Natural killer cell (primary cell): ENCODE data around the gene VDAC1. TPM values are rescaled to one million over a fixed set of nuclear protein-coding genes. Genes with fewer than 3 reads are reported as not detected.

Experiments
- ATAC-seq, 3 donors: fragments of 150-1000 bp in 2 of 3; fragments of 200-7000 bp in 1 of 3; cut with Tn5 transposase; 1 replicate in 1 of 3; 2 replicates in 2 of 3; pipeline ENCODE4 v1.10.0; 2021; ENCODE audit warnings: mild to moderate bottlenecking in 2 of 3, moderate library complexity in 2 of 3
- DNase-seq, 2 donors: peaks; one replicate each; pipeline versions ENCODE4 v3.0.0 to v3.0.0-alpha.2; 2013 to 2021; ENCODE audit warnings: mixed read lengths in 1 of 2
- H3K27ac ChIP-seq: one replicate; pipeline ENCODE4 v1.5.1; 2013; ENCODE audit warnings: mild to moderate bottlenecking, low read length
- H3K27me3 ChIP-seq: one replicate; pipeline ENCODE4 v1.6.1; 2013; ENCODE audit warnings: low read length; ENCODE audit not compliant: control insufficient read depth, insufficient read depth
- H3K36me3 ChIP-seq: one replicate; pipeline ENCODE4 v1.6.1; 2013; ENCODE audit warnings: low read length; ENCODE audit not compliant: control insufficient read depth, insufficient read depth
- H3K4me1 ChIP-seq: one replicate; pipeline ENCODE4 v1.6.1; 2013; ENCODE audit warnings: low read length; ENCODE audit not compliant: control insufficient read depth, insufficient read depth
- H3K4me3 ChIP-seq: one replicate; pipeline ENCODE4 v1.5.1; 2013; ENCODE audit warnings: low read length
- H3K9me3 ChIP-seq: one replicate; pipeline ENCODE4 v1.6.1; 2013; ENCODE audit warnings: low read length; ENCODE audit not compliant: control insufficient read depth, insufficient read depth
- H3K27ac Mint-ChIP-seq, 2 donors: one replicate each; pipeline ENCODE4 v1.8.0; 2022; ENCODE audit warnings: mild to moderate bottlenecking in 2 of 2, mixed read lengths in 2 of 2, moderate library complexity in 1 of 2
- H3K27me3 Mint-ChIP-seq, 2 donors: one replicate each; pipeline ENCODE4 v1.8.0; 2022; ENCODE audit warnings: low read depth in 2 of 2, mixed read lengths in 2 of 2
- H3K36me3 Mint-ChIP-seq: one replicate; pipeline ENCODE4 v1.8.0; 2022; ENCODE audit warnings: mixed read lengths
- H3K4me1 Mint-ChIP-seq, 2 donors: one replicate each; pipeline ENCODE4 v1.8.0; 2022; ENCODE audit warnings: mixed read lengths in 2 of 2
- H3K4me3 Mint-ChIP-seq: one replicate; pipeline ENCODE4 v1.8.0; 2022; ENCODE audit warnings: mild to moderate bottlenecking, moderate library complexity, mixed read lengths
- H3K9me3 Mint-ChIP-seq, 2 donors: one replicate each; pipeline ENCODE4 v1.8.0; 2022; ENCODE audit warnings: mixed read lengths in 2 of 2
- WGBS: methylation state at CpG from one replicate; pipeline ENCODE4 v1.1.7; 2013; ENCODE audit warnings: missing lambda C conversion rate; ENCODE audit not compliant: insufficient coverage; 5-methylcytosine and 5-hydroxymethylcytosine counted together
- intact Hi-C: fragments of 100-400 bp; cut with micrococcal nuclease; formaldehyde crosslinking; loops from one replicate; pipeline ENCODE4 v1.14.2; 2022
- total RNA-seq, 4 donors: library from RNA; stranded (reverse); fragments of 120-200 nt in 1 of 4; gene quantifications; one replicate each; pipeline versions ENCODE4 v1.2.3 to v1.2.4, GENCODE V29; 2013 to 2022
- TF ChIP-seq, protein P1 (sequence below): fragments of 200-600 bp; IDR thresholded peaks from one replicate; pipeline ENCODE4 v1.8.0; 2022; ENCODE audit warnings: antibody characterized with exemption

VDAC1 gene
- total RNA-seq, 3 donors from 2014 or later (not counting 1 experiment from before 2014, with no cell fraction given): 54.0 to 63.3 (median 60.2) TPM

DNA sequence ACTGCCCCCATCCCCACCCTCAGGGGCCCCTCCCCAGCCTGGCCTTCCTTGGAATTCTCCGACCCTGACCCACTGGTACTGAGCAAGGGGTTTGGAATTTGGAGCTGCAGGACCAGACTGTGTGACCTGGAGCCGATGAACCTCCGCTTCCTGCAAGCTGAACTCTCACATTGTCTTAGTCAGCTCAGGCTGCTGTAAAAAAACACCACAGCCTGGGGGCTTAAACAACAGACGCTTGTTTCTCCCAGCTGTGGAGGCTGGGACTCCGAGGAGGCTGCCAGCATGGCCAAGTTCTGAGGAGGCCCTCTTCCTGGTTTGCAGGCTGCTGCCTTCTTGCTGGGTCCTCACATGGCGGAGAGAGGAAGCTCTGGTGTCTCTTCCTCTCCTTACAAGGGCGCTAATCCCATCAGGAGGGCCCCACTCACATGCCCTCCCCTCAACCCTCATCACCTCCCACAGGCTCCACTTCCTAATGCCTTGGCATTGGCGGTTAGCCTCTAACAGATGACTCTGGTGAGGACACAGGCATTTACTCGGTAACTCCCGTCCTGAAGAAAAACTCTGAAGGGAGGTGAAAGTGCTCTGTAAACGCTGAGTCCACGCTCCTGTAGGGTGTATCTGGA lies 78.8 kb downstream of the VDAC1 start:
- DNase-seq (no peak), ATAC-seq (no peak)
- intact Hi-C loops: no loop called here
- TF ChIP-seq, protein P1, sequence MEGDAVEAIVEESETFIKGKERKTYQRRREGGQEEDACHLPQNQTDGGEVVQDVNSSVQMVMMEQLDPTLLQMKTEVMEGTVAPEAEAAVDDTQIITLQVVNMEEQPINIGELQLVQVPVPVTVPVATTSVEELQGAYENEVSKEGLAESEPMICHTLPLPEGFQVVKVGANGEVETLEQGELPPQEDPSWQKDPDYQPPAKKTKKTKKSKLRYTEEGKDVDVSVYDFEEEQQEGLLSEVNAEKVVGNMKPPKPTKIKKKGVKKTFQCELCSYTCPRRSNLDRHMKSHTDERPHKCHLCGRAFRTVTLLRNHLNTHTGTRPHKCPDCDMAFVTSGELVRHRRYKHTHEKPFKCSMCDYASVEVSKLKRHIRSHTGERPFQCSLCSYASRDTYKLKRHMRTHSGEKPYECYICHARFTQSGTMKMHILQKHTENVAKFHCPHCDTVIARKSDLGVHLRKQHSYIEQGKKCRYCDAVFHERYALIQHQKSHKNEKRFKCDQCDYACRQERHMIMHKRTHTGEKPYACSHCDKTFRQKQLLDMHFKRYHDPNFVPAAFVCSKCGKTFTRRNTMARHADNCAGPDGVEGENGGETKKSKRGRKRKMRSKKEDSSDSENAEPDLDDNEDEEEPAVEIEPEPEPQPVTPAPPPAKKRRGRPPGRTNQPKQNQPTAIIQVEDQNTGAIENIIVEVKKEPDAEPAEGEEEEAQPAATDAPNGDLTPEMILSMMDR: no peak
- no peak overlapping the region for H3K27ac Mint-ChIP-seq
- peaks cover 11 to 14% of the 10 kb centered on the region in 2 donors for H3K4me1 Mint-ChIP-seq
- WGBS: 91% methylated on average over 12 of the region's 12 CpGs
- H3K27me3 ChIP-seq: no peaks in the 10 kb centered on the region
- H3K4me3 ChIP-seq: no peak overlapping the region
- peaks cover 23% of the 10 kb centered on the region for H3K4me1 ChIP-seq
- no peak overlapping the region for H3K4me3 Mint-ChIP-seq
- H3K9me3 Mint-ChIP-seq: no peaks in the 10 kb centered on the region
- no peaks in the 10 kb centered on the region for H3K36me3 ChIP-seq
- H3K36me3 Mint-ChIP-seq: no peaks in the 10 kb centered on the region
- peaks cover 7 to 12% of the 10 kb centered on the region in 2 donors for H3K27me3 Mint-ChIP-seq
- no peaks in the 10 kb centered on the region for H3K9me3 ChIP-seq
- H3K27ac ChIP-seq: no peak overlapping the region

DNA sequence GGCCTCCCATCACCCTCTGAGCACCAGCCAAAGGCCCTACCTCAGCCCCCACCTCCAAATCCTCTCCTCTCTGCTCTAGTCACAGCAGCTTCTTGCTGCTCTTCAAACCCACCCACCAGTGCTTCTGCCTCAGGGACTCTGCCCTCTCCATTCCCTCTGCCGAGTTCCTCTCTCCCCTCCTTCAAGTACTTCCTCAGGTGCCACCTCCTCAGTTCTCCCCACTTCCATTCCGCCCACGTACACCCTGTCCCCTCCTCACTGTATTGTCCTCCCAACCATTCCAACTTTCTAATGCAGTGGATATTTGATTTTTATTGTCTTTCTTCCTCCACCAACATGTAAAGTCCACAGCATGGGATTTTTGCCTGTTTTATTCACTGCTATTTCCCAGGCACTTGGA lies 79.5 kb downstream of the VDAC1 start:
- intact Hi-C loops: no loop called here
- Histone ChIP-seq H3K27me3 (no peaks in the 10 kb centered on the region), H3K9me3 (no peaks in the 10 kb centered on the region), H3K4me3 (no peak overlapping the region), H3K27ac (no peak overlapping the region), H3K4me1 (peaks cover 17% of the 10 kb centered on the region), H3K36me3 (no peaks in the 10 kb centered on the region)
- no peaks in the 10 kb centered on the region for H3K36me3 Mint-ChIP-seq
- TF ChIP-seq, protein P1: no peak
- whole genome bisulfite sequencing: 72% methylated on average over 3 of the region's 3 CpGs
- peak overlapping the region in 1 of 2 donors; percentile 21 for H3K27ac Mint-ChIP-seq
- no peak overlapping the region for H3K4me3 Mint-ChIP-seq
- H3K9me3 Mint-ChIP-seq: no peaks in the 10 kb centered on the region
- DNase-seq (no peak), ATAC-seq (no peak)
- peaks cover 4 to 7% of the 10 kb centered on the region in 2 donors for H3K4me1 Mint-ChIP-seq
- peaks cover 7 to 12% of the 10 kb centered on the region in 2 donors for H3K27me3 Mint-ChIP-seq

DNA sequence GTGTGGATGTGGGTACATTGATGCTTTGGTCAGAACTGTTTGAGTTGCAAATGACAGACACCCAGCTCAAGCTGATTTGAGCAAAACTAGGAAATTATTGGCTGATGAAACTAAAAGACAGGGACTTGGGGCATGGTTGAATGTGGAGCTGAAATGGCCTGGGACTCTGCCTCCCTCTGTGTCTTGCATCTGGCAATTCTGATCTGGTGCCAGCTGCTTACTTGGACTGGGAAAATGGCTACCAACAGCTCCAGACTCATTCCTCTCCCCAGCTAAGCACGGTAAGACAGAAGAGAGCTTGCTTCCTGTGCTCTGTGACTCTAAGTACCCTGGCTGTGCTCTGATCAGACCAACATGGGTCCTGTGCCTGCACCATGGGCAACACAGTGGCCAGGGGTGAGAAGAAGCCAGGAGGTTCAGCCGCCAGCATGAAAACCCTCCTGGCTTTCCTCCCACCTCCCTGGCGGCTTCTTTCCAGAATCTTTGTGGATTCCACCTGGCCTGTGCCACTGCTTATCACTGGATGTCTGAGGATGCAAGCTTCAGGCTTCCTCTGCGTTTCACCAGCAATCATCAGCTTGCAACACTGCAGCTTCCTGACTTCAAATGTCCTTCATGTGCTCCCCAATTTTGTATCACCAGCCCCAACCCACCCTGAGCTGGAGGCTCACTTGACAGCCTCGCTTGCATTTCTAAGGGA lies 80.4 kb downstream of the VDAC1 start:
- Mint-ChIP-seq H3K4me1 (no peaks in the 10 kb centered on the region), H3K27me3 (peaks cover 7 to 12% of the 10 kb centered on the region in 2 donors), H3K9me3 (no peaks in the 10 kb centered on the region), H3K27ac (no peak overlapping the region), H3K4me3 (no peak overlapping the region), H3K36me3 (no peaks in the 10 kb centered on the region)
- no peak overlapping the region for H3K27ac ChIP-seq
- H3K4me1 ChIP-seq: peaks cover 9% of the 10 kb centered on the region
- 80% methylated on average over 5 of the region's 5 CpGs for WGBS
- H3K9me3 ChIP-seq: no peaks in the 10 kb centered on the region
- intact Hi-C loops: no loop called here
- no peaks in the 10 kb centered on the region for H3K36me3 ChIP-seq
- H3K4me3 ChIP-seq: no peak overlapping the region
- H3K27me3 ChIP-seq: no peaks in the 10 kb centered on the region
- no peak for ATAC-seq
- no peak for DNase-seq
- TF ChIP-seq, protein P1: no peak
